HG02571 (cell line): ENCODE measurements around the gene CRY1.
"Not testable (repeated sequence)": the region's sequence is repeated elsewhere in the genome, so short reads cannot be mapped to it uniquely, and the experiment has no call there.

ENCODE experiments used
- ATAC-seq: cut with Tn5 transposase; IDR thresholded peaks from one replicate; pipeline ENCODE4 v1.9.1; 2021; ENCODE audit warnings: mild to moderate bottlenecking, moderate library complexity; ENCODE audit not compliant: unreplicated experiment

CRY1 gene

GRCh38 chr12:107073266-107073665 is 20.1 kb downstream of the CRY1 start:
- ATAC-seq = not testable (repeated sequence)

GRCh38 chr12:107066691-107067090 is 26.7 kb downstream of the CRY1 start:
- ATAC-seq = no peak

GRCh38 chr12:107064687-107065086 is 28.7 kb downstream of the CRY1 start:
- no peak for ATAC-seq

- ATAC-seq = no peak
Measured at GRCh38 chr12:107064243-107064642, 29.1 kb downstream of the CRY1 start.

- no peak for ATAC-seq
Measured at GRCh38 chr12:107058190-107058589, 35.2 kb downstream of the CRY1 start.

- no peak for ATAC-seq
Measured at GRCh38 chr12:107057071-107057834, 36.1 kb downstream of the CRY1 start.

GRCh38 chr12:107053709-107054108 is 39.6 kb downstream of the CRY1 start:
- ATAC-seq = no peak

GRCh38 chr12:107045186-107045585 is 48.2 kb downstream of the CRY1 start:
- no peak for ATAC-seq

GRCh38 chr12:107042801-107043200 is 50.5 kb downstream of the CRY1 start:
- no peak for ATAC-seq

GRCh38 chr12:107035733-107036132 is 57.6 kb downstream of the CRY1 start:
- no peak for ATAC-seq

- ATAC-seq = no peak
Measured at GRCh38 chr12:107033758-107034739, 59.3 kb downstream of the CRY1 start.

GRCh38 chr12:107032266-107032665 is 61.1 kb downstream of the CRY1 start:
- no peak for ATAC-seq

GRCh38 chr12:107031061-107031460 is 62.3 kb downstream of the CRY1 start:
- no peak for ATAC-seq

- ATAC-seq = no peak
Measured at GRCh38 chr12:107029081-107029480, 64.3 kb downstream of the CRY1 start.

- ATAC-seq = no peak
Measured at GRCh38 chr12:107027636-107028053, 65.7 kb downstream of the CRY1 start.

- ATAC-seq = no peak
Measured at GRCh38 chr12:107026806-107027635, 66.3 kb downstream of the CRY1 start.

- not testable (repeated sequence) for ATAC-seq
Measured at GRCh38 chr12:107026356-107026755, 67.0 kb downstream of the CRY1 start.

GRCh38 chr12:107025671-107026070 is 67.7 kb downstream of the CRY1 start:
- no peak for ATAC-seq

- ATAC-seq = no peak
Measured at GRCh38 chr12:107019546-107019945, 73.8 kb downstream of the CRY1 start.

GRCh38 chr12:107017042-107017441 is 76.3 kb downstream of the CRY1 start:
- no peak for ATAC-seq

- no peak for ATAC-seq
Measured at GRCh38 chr12:107014055-107014454, 79.3 kb downstream of the CRY1 start.
